A549 (cell line): ENCODE measurements around the gene UTF1. TPM values are rescaled to one million over a fixed set of nuclear protein-coding genes. Genes with fewer than 3 reads are reported as not detected.

Experiments used
- ATAC-seq, 2 experiments: fragments of 200-7000 bp in 1 of 2; fragments of >200 bp in 1 of 2; cut with Nextera tagmentation in 1 of 2; cut with Tn5 transposase in 1 of 2; 3 replicates each; pipeline versions ENCODE4 v1.8.0 to v1.9.1; 2018 to 2020; ENCODE audit warnings: mild to moderate bottlenecking in 1 of 2, moderate library complexity in 1 of 2
- CTCF ChIA-PET: fragments of 300-600 bp; sonication (Branson Sonifier 250); formaldehyde crosslinking; extraction: SDS; loops from one replicate; lab custom pipeline; 2021; ENCODE audit warnings: antibody characterized with exemption, inconsistent platforms; lab: Yijun Ruan, JAX
- POLR2A ChIA-PET: fragments of 350-600 bp; formaldehyde crosslinking; extraction: SDS; loops from one replicate; lab custom pipeline; 2021; ENCODE audit warnings: antibody characterized with exemption, inconsistent platforms; lab: Yijun Ruan, JAX
- DNase-seq, 2 experiments: peaks; one replicate each; pipeline versions ENCODE4 v3.0.0 to v3.0.0-alpha.2; 2011 to 2016; ENCODE audit warnings: low read depth in 1 of 2, low spot score in 1 of 2
- FAIRE-seq: peaks from 2 replicates; lab custom pipeline; 2011; peaks lifted over from hg19 to GRCh38; lab: Jason Lieb, UNC
- H3K27ac ChIP-seq, 2 experiments: fragments of >200 bp; sonication (Bioruptor Twin); formaldehyde crosslinking; 3 replicates each; pipeline ENCODE4 v1.5.1; 2016 to 2017
- H3K4me1 ChIP-seq: fragments of >200 bp; sonication (Bioruptor Twin); formaldehyde crosslinking; 3 replicates; pipeline ENCODE4 v1.6.1; 2016
- H3K4me2 ChIP-seq: fragments of >200 bp; sonication (Bioruptor Twin); formaldehyde crosslinking; 3 replicates; pipeline ENCODE4 v1.6.1; 2016
- H3K4me3 ChIP-seq: fragments of >200 bp; sonication (Bioruptor Twin); formaldehyde crosslinking; 3 replicates; pipeline ENCODE4 v1.5.1; 2016
- H3K9me3 ChIP-seq: fragments of >200 bp; sonication (Bioruptor Twin); formaldehyde crosslinking; 3 replicates; pipeline ENCODE4 v1.6.1; 2016
- BHLHE40 ChIP-seq: IDR thresholded peaks from 2 replicates; pipeline ENCODE4 v1.6.1; 2012; ENCODE audit warnings: low read depth, low read length, inconsistent platforms
- CBX2 ChIP-seq: fragments of 200-600 bp; sonication (generic); IDR thresholded peaks from 2 replicates; pipeline ENCODE4 v1.6.1; 2016; ENCODE audit warnings: low read depth, mild to moderate bottlenecking, borderline replicate concordance
- CEBPB ChIP-seq, 2 experiments: fragments of >200 bp in 1 of 2; sonication (Bioruptor Twin) in 1 of 2; formaldehyde crosslinking in 1 of 2; IDR thresholded peaks; 2 replicates each; pipeline ENCODE4 v1.6.1; 2012 to 2016
- CHD2 ChIP-seq: fragments of 150-350 bp; IDR thresholded peaks from 2 replicates; pipeline ENCODE4 v1.6.1; 2014; ENCODE audit warnings: low read length; ENCODE audit not compliant: partially characterized antibody
- CHD4 ChIP-seq: fragments of 200-600 bp; sonication (generic); IDR thresholded peaks from 2 replicates; pipeline ENCODE4 v1.6.1; 2016; ENCODE audit warnings: antibody characterized with exemption, mild to moderate bottlenecking, borderline replicate concordance
- EHMT2 ChIP-seq: fragments of 200-600 bp; sonication (generic); IDR thresholded peaks from 2 replicates; pipeline ENCODE4 v1.6.1; 2016; ENCODE audit warnings: antibody characterized with exemption, low read depth, mild to moderate bottlenecking, moderate library complexity
- FOSB ChIP-seq: fragments of 250-450 bp; sonication (Bioruptor Pico); IDR thresholded peaks from 2 replicates; pipeline ENCODE4 v1.5.0; 2020; ENCODE audit warnings: mild to moderate bottlenecking, moderate library complexity
- GATA3 ChIP-seq: IDR thresholded peaks from 2 replicates; pipeline ENCODE4 v1.6.1; 2012; ENCODE audit warnings: borderline replicate concordance
- HOXA7 ChIP-seq: fragments of 250-450 bp; sonication (Bioruptor Pico); IDR thresholded peaks from 2 replicates; pipeline ENCODE4 v1.5.0; 2020; ENCODE audit warnings: mild to moderate bottlenecking, moderate library complexity
- HOXB13 ChIP-seq: fragments of 250-450 bp; sonication (Bioruptor Pico); IDR thresholded peaks from 2 replicates; pipeline ENCODE4 v1.5.0; 2020; ENCODE audit warnings: low read depth, mild to moderate bottlenecking, moderate library complexity
- JUN ChIP-seq, 2 experiments: fragments of >200 bp; sonication (Bioruptor Twin); formaldehyde crosslinking; IDR thresholded peaks; 2 replicates in 1 of 2; 3 replicates in 1 of 2; pipeline ENCODE4 v1.6.1; 2016 to 2017
- JUNB ChIP-seq: fragments of >200 bp; sonication (Bioruptor Twin); formaldehyde crosslinking; IDR thresholded peaks from 2 replicates; pipeline ENCODE4 v1.6.1; 2016
- KDM1A ChIP-seq: fragments of 200-600 bp; sonication (generic); IDR thresholded peaks from 2 replicates; pipeline ENCODE4 v1.6.1; 2016; ENCODE audit warnings: low read depth, mild to moderate bottlenecking
- MAFK ChIP-seq: fragments of 450-650 bp; IDR thresholded peaks from 2 replicates; pipeline ENCODE4 v1.6.1; 2014; ENCODE audit not compliant: partially characterized antibody
- MAZ ChIP-seq: fragments of 150-350 bp; IDR thresholded peaks from 2 replicates; pipeline ENCODE4 v1.6.1; 2014; ENCODE audit warnings: antibody characterized with exemption, low read depth, low read length, borderline replicate concordance
- NR3C1 ChIP-seq: fragments of >200 bp; sonication (Bioruptor Twin); formaldehyde crosslinking; IDR thresholded peaks from 3 replicates; pipeline ENCODE4 v1.6.1; 2017
- POLR2A ChIP-seq: IDR thresholded peaks from 2 replicates; pipeline ENCODE4 v1.6.1; 2012; ENCODE audit warnings: mild to moderate bottlenecking, low read length
- RFX5 ChIP-seq: fragments of 450-650 bp; IDR thresholded peaks from 2 replicates; pipeline ENCODE4 v1.7.1; 2014; ENCODE audit warnings: antibody characterized with exemption, mild to moderate bottlenecking, moderate library complexity
- RNF2 ChIP-seq: fragments of 200-600 bp; sonication (generic); IDR thresholded peaks from 2 replicates; pipeline ENCODE4 v1.6.1; 2016; ENCODE audit warnings: low read depth, mild to moderate bottlenecking, antibody characterized with exemption, moderate library complexity, borderline replicate concordance
- TFCP2L1 ChIP-seq: fragments of 250-450 bp; sonication (Bioruptor Pico); IDR thresholded peaks from 2 replicates; pipeline ENCODE4 v1.5.0; 2021; ENCODE audit warnings: mild to moderate bottlenecking
- ZC3H11A ChIP-seq: fragments of 450-650 bp; IDR thresholded peaks from 2 replicates; pipeline ENCODE4 v1.6.1; 2014; ENCODE audit warnings: antibody characterized with exemption, mild to moderate bottlenecking
- ZNF302 ChIP-seq: fragments of 250-450 bp; sonication (Bioruptor Pico); IDR thresholded peaks from 2 replicates; pipeline ENCODE4 v1.9.0; 2021; ENCODE audit warnings: inconsistent platforms, mild to moderate bottlenecking, moderate library complexity
- WGBS: methylation state at CpG from one replicate; pipeline ENCODE4 v1.1.6; 2017; ENCODE audit errors: missing lambda C conversion rate; 5-methylcytosine and 5-hydroxymethylcytosine counted together
- polyA plus RNA-seq, 4 experiments: library from polyadenylated mRNA; depleted of rRNA in 3 of 4; stranded (reverse); fragments of >200 nt; fragmentation: RNase III in 1 of 4; extraction: RNeasy Plus Mini Kit Qiagen cat#74134 plus additional on column Dnase treatment in 1 of 4; gene quantifications; 2 replicates in 3 of 4; 3 replicates in 1 of 4; pipeline ENCODE4 v1.2.3, GENCODE V29; 2011 to 2017
- TF ChIP-seq, protein P1 (sequence below): fragments of >200 bp; sonication (Bioruptor Twin); formaldehyde crosslinking; IDR thresholded peaks from 2 replicates; pipeline ENCODE4 v1.6.1; 2016
- TF ChIP-seq, protein P2 (sequence below): fragments of >200 bp; sonication (Bioruptor Twin); formaldehyde crosslinking; IDR thresholded peaks from 3 replicates; pipeline ENCODE4 v1.5.1; 2016
- TF ChIP-seq, protein P3 (sequence below): IDR thresholded peaks from 2 replicates; pipeline ENCODE4 v1.6.1; 2012; ENCODE audit warnings: low read depth, borderline replicate concordance

UTF1 gene
- polyA plus RNA-seq, 2 of the 4 experiments (the other 2 are of a cell fraction), result not detected

DNA sequence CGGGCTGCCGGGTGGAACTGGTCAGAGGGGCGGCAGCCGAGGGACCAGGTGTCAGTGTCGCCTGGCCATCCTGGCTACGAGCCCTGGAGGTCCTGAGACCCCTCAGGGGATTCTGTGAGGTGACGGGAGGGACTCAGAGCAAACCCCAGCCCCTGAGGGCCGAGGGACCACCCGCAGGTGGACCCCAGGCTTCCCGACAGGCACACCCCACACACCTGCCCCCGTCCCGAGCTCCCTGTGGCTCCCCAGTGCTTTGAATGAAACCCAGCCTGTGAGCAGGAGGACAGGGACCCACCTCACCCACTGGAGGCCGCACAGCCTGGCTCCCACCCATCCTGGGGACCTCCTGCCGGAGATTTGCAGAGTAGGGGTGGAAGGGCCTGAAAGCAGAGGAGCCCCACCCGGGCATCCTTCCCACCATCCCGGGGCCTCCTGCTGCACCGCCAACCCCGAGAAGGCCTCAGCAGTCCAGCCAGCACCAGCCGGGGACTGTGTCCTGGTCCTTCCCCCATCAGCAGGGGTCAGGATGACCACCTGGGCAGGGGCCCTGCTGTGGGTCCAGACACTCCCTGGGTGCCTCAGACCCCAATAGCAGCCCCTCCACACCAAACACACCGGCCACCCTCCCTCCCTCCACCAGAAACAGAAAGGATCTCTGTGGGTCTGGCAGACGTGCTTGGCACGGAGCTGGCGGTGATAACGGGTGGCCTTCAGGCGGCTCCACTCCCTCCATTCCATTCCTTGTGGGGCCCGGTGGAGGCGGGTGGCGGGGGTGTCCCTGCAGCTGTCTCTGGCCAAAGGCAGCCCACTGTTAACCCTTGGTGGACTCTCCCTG is 21.6 kb downstream of the UTF1 start:
- WGBS, result 68% methylated on average over 21 of the region's 28 CpGs
- no peak for FAIRE-seq
- Histone ChIP-seq H3K4me2 (no peak overlapping the region), H3K4me3 (no peak overlapping the region), H3K27ac (no peak overlapping the region)
- POLR2A ChIA-PET, result no interaction called here
- DNase-seq, result no peak
- peak in 1 of 2 experiments; percentile 17; a peak in 2 of 6 replicates for ATAC-seq
- TF ChIP-seq MAFK (no peak), POLR2A (no peak), FOSB (CRISPR knock-in tag) (no peak), BHLHE40 (no peak), CHD2 (no peak), KDM1A (no peak), RFX5 (no peak), JUN (IDR thresholded peaks at IDR 0.05) (no peak), TFCP2L1 (CRISPR knock-in tag) (no peak), CHD4 (no peak)
- TF ChIP-seq, protein P1, sequence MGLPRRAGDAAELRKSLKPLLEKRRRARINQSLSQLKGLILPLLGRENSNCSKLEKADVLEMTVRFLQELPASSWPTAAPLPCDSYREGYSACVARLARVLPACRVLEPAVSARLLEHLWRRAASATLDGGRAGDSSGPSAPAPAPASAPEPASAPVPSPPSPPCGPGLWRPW, result no peak
- TF ChIP-seq, protein P2, sequence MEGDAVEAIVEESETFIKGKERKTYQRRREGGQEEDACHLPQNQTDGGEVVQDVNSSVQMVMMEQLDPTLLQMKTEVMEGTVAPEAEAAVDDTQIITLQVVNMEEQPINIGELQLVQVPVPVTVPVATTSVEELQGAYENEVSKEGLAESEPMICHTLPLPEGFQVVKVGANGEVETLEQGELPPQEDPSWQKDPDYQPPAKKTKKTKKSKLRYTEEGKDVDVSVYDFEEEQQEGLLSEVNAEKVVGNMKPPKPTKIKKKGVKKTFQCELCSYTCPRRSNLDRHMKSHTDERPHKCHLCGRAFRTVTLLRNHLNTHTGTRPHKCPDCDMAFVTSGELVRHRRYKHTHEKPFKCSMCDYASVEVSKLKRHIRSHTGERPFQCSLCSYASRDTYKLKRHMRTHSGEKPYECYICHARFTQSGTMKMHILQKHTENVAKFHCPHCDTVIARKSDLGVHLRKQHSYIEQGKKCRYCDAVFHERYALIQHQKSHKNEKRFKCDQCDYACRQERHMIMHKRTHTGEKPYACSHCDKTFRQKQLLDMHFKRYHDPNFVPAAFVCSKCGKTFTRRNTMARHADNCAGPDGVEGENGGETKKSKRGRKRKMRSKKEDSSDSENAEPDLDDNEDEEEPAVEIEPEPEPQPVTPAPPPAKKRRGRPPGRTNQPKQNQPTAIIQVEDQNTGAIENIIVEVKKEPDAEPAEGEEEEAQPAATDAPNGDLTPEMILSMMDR, result no peak
- TF ChIP-seq, all 56 proteins: peak for 0
- Histone ChIP-seq H3K9me3 (no peaks in the 10 kb centered on the region), H3K4me1 (no peaks in the 10 kb centered on the region)
- CTCF ChIA-PET, result interaction anchor here (0.8 kb wide), 1 partner anchor 90 kb away, joined by 3 read pairs; no protein-coding TSS in a partner anchor

DNA sequence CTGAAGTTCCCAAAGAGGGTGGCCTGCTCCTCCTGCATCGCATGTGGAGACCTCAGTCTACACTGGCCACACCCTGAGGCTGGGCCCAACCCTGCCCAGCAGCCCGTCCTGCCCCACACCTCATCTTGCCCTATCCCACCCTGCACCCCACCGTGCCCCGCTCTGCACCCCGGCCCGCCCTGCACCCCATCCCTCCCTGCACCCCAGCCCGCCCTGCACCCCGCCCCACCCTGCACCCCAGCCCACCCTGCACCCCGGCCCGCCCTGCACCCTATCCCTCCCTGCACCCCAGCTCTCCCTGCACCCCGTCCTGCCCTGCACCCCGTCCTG is 22.2 kb downstream of the UTF1 start:
- H3K4me2 ChIP-seq, result no peak overlapping the region
- WGBS, result 31% methylated on average over 2 of the region's 12 CpGs
- FAIRE-seq, result no peak
- CTCF ChIA-PET, result interaction anchor here (0.8 kb wide), 1 partner anchor 91 kb away, joined by 3 read pairs; no protein-coding TSS in a partner anchor
- POLR2A ChIA-PET, result no interaction called here
- no peak for DNase-seq
- H3K9me3 ChIP-seq, result no peaks in the 10 kb centered on the region
- H3K27ac ChIP-seq, result no peak overlapping the region
- TF ChIP-seq GATA3 (no peak), CEBPB (IDR thresholded peaks at IDR 0.05) (no peak), ZNF302 (CRISPR knock-in tag) (no peak), RNF2 (no peak), JUN (IDR thresholded peaks at IDR 0.05) (no peak), MAZ (no peak), HOXB13 (CRISPR knock-in tag) (no peak), HOXA7 (CRISPR knock-in tag) (no peak), JUNB (no peak), ZC3H11A (no peak), NR3C1 (no peak), MAFK (no peak), EHMT2 (no peak), CBX2 (no peak)
- TF ChIP-seq, protein P1, result no peak
- TF ChIP-seq, protein P3, sequence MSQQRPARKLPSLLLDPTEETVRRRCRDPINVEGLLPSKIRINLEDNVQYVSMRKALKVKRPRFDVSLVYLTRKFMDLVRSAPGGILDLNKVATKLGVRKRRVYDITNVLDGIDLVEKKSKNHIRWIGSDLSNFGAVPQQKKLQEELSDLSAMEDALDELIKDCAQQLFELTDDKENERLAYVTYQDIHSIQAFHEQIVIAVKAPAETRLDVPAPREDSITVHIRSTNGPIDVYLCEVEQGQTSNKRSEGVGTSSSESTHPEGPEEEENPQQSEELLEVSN, result no peak
- TF ChIP-seq, all 56 proteins: peak for 0
- peak in 1 of 2 experiments; percentile 11; a peak in 2 of 6 replicates for ATAC-seq
- Histone ChIP-seq H3K4me3 (no peak overlapping the region), H3K4me1 (peaks cover 4% of the 10 kb centered on the region; the same call in 1 of the 3 replicates)
